GM23338 (cell line): ENCODE measurements around the gene ZNF236. TPM values are rescaled to one million over a fixed set of nuclear protein-coding genes. Genes with fewer than 3 reads are reported as not detected.
A peak's percentile ranks its signal among the peaks of the same experiment; 100 is the strongest.

Experiments
- ATAC-seq: fragments of 200-7000 bp; cut with Tn5 transposase; 3 replicates; pipeline ENCODE4 v1.9.1; 2020
- DNase-seq: peaks from one replicate; pipeline ENCODE4 v3.0.0-alpha.2; 2015; ENCODE audit warnings: low spot score
- H2AFZ ChIP-seq: fragments of 200-600 bp; sonication (generic); 2 replicates; pipeline ENCODE4 v1.8.0; 2016; ENCODE audit warnings: antibody characterized with exemption, mild to moderate bottlenecking, moderate library complexity
- H3F3A ChIP-seq: fragments of 200-600 bp; sonication (generic); replicated peaks from 2 replicates; pipeline ENCODE4 v1.8.0; 2017; ENCODE audit warnings: antibody characterized with exemption, mixed run types, low read depth
- H3K27ac ChIP-seq: fragments of 200-600 bp; sonication (generic); 2 replicates; pipeline ENCODE4 v1.6.1; 2016; ENCODE audit warnings: low read depth
- H3K27me3 ChIP-seq: fragments of 200-600 bp; sonication (generic); 2 replicates; pipeline ENCODE4 v1.8.0; 2016; ENCODE audit warnings: mild to moderate bottlenecking, mixed run types, moderate library complexity; ENCODE audit not compliant: insufficient read depth
- H3K36me3 ChIP-seq: fragments of 200-600 bp; sonication (generic); 2 replicates; pipeline ENCODE4 v1.8.0; 2016; ENCODE audit warnings: mild to moderate bottlenecking; ENCODE audit not compliant: insufficient read depth
- H3K4me1 ChIP-seq: fragments of 200-600 bp; sonication (generic); 2 replicates; pipeline ENCODE4 v1.8.0; 2016; ENCODE audit warnings: mild to moderate bottlenecking, moderate library complexity; ENCODE audit not compliant: insufficient read depth
- H3K4me2 ChIP-seq: fragments of 200-600 bp; sonication (generic); 2 replicates; pipeline ENCODE4 v1.7.1; 2017; ENCODE audit warnings: mixed run types
- H3K4me3 ChIP-seq: fragments of 200-600 bp; sonication (generic); 2 replicates; pipeline ENCODE4 v1.6.1; 2016; ENCODE audit warnings: mixed run types
- H3K79me2 ChIP-seq: fragments of 200-600 bp; sonication (generic); replicated peaks from 2 replicates; pipeline ENCODE4 v1.8.0; 2017; ENCODE audit warnings: mild to moderate bottlenecking; ENCODE audit not compliant: insufficient read depth
- H3K9me2 ChIP-seq: fragments of 200-600 bp; sonication (generic); 2 replicates; pipeline ENCODE4 v1.8.0; 2017; ENCODE audit not compliant: insufficient read depth
- H4K20me1 ChIP-seq: fragments of 200-600 bp; sonication (generic); replicated peaks from 2 replicates; pipeline ENCODE4 v1.8.0; 2017; ENCODE audit warnings: mild to moderate bottlenecking; ENCODE audit not compliant: insufficient read depth
- H3K27ac Mint-ChIP-seq: 2 replicates; pipeline ENCODE4 v1.8.0; 2020; ENCODE audit warnings: inconsistent platforms, mild to moderate bottlenecking, moderate library complexity, mixed read lengths
- H3K27me3 Mint-ChIP-seq: 3 replicates; pipeline ENCODE4 v1.8.0; 2022; ENCODE audit warnings: low read depth, mild to moderate bottlenecking, moderate library complexity, mixed read lengths, inconsistent platforms; ENCODE audit not compliant: insufficient read depth, poor library complexity
- H3K36me3 Mint-ChIP-seq: 3 replicates; pipeline ENCODE4 v1.8.0; 2021; ENCODE audit warnings: low read depth, mild to moderate bottlenecking, inconsistent platforms, moderate library complexity, mixed read lengths
- H3K4me1 Mint-ChIP-seq: 3 replicates; pipeline ENCODE4 v1.8.0; 2020; ENCODE audit warnings: mild to moderate bottlenecking, inconsistent platforms, mixed read lengths
- H3K4me3 Mint-ChIP-seq: 3 replicates; pipeline ENCODE4 v1.8.0; 2021; ENCODE audit warnings: moderate library complexity, mild to moderate bottlenecking, inconsistent platforms, mixed read lengths
- H3K9me3 Mint-ChIP-seq: 3 replicates; pipeline ENCODE4 v1.8.0; 2020; ENCODE audit warnings: moderate library complexity, mild to moderate bottlenecking, inconsistent platforms, mixed read lengths
- CREB1 ChIP-seq: fragments of 250-450 bp; sonication (Bioruptor Pico); IDR thresholded peaks from 2 replicates; pipeline ENCODE4 v1.5.0; 2020; ENCODE audit warnings: low read depth, mild to moderate bottlenecking, moderate library complexity
- EZH2 ChIP-seq: fragments of 200-600 bp; sonication (generic); IDR thresholded peaks from one replicate; pipeline ENCODE4 v1.8.0; 2017; ENCODE audit warnings: antibody characterized with exemption, mild to moderate bottlenecking, low read depth; ENCODE audit not compliant: unreplicated experiment
- EZH2phosphoT487 ChIP-seq: fragments of 200-600 bp; sonication (generic); IDR thresholded peaks from one replicate; pipeline ENCODE4 v1.8.1; 2018; ENCODE audit warnings: antibody characterized with exemption; ENCODE audit not compliant: unreplicated experiment
- JUNB ChIP-seq: IDR thresholded peaks from one replicate; pipeline ENCODE4 v1.6.1; 2016; ENCODE audit warnings: antibody characterized with exemption; ENCODE audit not compliant: unreplicated experiment
- NANOG ChIP-seq: IDR thresholded peaks from 2 replicates; pipeline ENCODE4 v1.6.1; 2016; ENCODE audit warnings: antibody characterized with exemption, borderline replicate concordance
- STAT1 ChIP-seq: IDR thresholded peaks from one replicate; pipeline ENCODE4 v1.6.1; 2016; ENCODE audit warnings: antibody characterized with exemption; ENCODE audit not compliant: unreplicated experiment
- ZNF114 ChIP-seq: fragments of 250-450 bp; sonication (Bioruptor Pico); IDR thresholded peaks from 2 replicates; pipeline ENCODE4 v1.5.0; 2020; ENCODE audit warnings: mild to moderate bottlenecking, moderate library complexity
- ZNF331 ChIP-seq: fragments of 250-450 bp; sonication (Bioruptor Pico); IDR thresholded peaks from 2 replicates; pipeline ENCODE4 v1.5.0; 2020; ENCODE audit warnings: low read depth, mild to moderate bottlenecking, moderate library complexity
- polyA plus RNA-seq: library from polyadenylated mRNA; unstranded; fragments of >200 nt; fragmentation: Nextera tagmentation; extraction: Ambion mirVana; gene quantifications from 2 replicates; pipeline ENCODE4 v1.2.1, GENCODE V29; 2016
- total RNA-seq: library from RNA; depleted of rRNA; stranded (reverse); fragments of >200 nt; shearing (Covaris generic); gene quantifications from 2 replicates; pipeline ENCODE4 v1.2.3, GENCODE V29; 2014
- TF ChIP-seq, protein P1 (sequence below): IDR thresholded peaks from 2 replicates; pipeline ENCODE4 v1.6.1; 2016; ENCODE audit warnings: antibody characterized with exemption
- TF ChIP-seq, protein P2 (sequence below): fragments of 250-450 bp; sonication (Bioruptor Pico); IDR thresholded peaks from 2 replicates; pipeline ENCODE4 v1.5.0; 2020; ENCODE audit warnings: mild to moderate bottlenecking, moderate library complexity
- TF ChIP-seq, protein P3 (sequence below), 2 experiments: fragments of 200-600 bp in 1 of 2; sonication (generic) in 1 of 2; conservative IDR thresholded peaks; 2 replicates each; pipeline versions ENCODE4 v1.5.1 to v1.6.1; 2016 to 2017; ENCODE audit warnings: antibody characterized with exemption in 2 of 2, low read depth in 2 of 2, mild to moderate bottlenecking in 2 of 2, moderate library complexity in 1 of 2
- TF ChIP-seq, protein P4 (sequence below): IDR thresholded peaks from one replicate; pipeline ENCODE4 v1.6.1; 2018; ENCODE audit warnings: antibody characterized with exemption; ENCODE audit not compliant: unreplicated experiment

Gene ZNF236
- total and polyA plus RNA-seq, 2 experiments from 2014 or later = 8.9 to 16.3 TPM

DNA sequence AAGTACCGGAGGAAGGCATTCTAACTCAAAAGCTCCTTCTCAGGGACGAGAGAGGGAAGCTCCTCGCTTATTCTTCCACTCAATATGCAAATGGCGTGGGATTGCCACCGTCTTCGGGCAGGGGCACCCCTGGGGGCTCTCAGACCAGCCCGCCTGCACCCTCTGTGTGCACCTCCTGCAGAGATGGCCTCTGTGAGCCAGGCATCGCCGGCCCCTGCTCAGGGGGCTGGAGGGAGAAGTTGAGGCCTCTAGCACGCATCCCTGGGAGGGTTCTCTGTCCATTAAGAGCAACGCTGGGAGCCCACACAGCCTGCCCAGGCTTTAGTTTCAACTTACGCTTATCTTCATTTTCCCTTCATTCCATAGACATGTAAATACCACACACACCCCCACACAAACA, 184.9 kb downstream of the ZNF236 start:
- H3K27ac ChIP-seq = peak overlapping the region; percentile 33; the same call in 1 of the 2 replicates
- H3K4me1 ChIP-seq = peaks cover 21% of the 10 kb centered on the region
- ATAC-seq (peak; percentile 13; the same call in 2 of the 3 replicates), DNase-seq (no peak)
- H3K4me3 Mint-ChIP-seq = no peak overlapping the region
- no peak overlapping the region for H3K4me2 ChIP-seq
- peaks cover 16% of the 10 kb centered on the region for H3K27me3 Mint-ChIP-seq
- H3K36me3 ChIP-seq = no peaks in the 10 kb centered on the region
- H3K79me2 ChIP-seq = no peaks in the 10 kb centered on the region
- H3K4me1 Mint-ChIP-seq = peaks cover 48% of the 10 kb centered on the region
- no peaks in the 10 kb centered on the region for H3K9me2 ChIP-seq
- H4K20me1 ChIP-seq = no peaks in the 10 kb centered on the region
- peak overlapping the region; percentile 31 for H3K27ac Mint-ChIP-seq
- H3K36me3 Mint-ChIP-seq = no peaks in the 10 kb centered on the region
- no peak overlapping the region for H3K4me3 ChIP-seq
- no peaks in the 10 kb centered on the region for H3K27me3 ChIP-seq
- TF ChIP-seq, protein P1, sequence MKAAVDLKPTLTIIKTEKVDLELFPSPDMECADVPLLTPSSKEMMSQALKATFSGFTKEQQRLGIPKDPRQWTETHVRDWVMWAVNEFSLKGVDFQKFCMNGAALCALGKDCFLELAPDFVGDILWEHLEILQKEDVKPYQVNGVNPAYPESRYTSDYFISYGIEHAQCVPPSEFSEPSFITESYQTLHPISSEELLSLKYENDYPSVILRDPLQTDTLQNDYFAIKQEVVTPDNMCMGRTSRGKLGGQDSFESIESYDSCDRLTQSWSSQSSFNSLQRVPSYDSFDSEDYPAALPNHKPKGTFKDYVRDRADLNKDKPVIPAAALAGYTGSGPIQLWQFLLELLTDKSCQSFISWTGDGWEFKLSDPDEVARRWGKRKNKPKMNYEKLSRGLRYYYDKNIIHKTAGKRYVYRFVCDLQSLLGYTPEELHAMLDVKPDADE = no peak
- TF ChIP-seq, protein P2, sequence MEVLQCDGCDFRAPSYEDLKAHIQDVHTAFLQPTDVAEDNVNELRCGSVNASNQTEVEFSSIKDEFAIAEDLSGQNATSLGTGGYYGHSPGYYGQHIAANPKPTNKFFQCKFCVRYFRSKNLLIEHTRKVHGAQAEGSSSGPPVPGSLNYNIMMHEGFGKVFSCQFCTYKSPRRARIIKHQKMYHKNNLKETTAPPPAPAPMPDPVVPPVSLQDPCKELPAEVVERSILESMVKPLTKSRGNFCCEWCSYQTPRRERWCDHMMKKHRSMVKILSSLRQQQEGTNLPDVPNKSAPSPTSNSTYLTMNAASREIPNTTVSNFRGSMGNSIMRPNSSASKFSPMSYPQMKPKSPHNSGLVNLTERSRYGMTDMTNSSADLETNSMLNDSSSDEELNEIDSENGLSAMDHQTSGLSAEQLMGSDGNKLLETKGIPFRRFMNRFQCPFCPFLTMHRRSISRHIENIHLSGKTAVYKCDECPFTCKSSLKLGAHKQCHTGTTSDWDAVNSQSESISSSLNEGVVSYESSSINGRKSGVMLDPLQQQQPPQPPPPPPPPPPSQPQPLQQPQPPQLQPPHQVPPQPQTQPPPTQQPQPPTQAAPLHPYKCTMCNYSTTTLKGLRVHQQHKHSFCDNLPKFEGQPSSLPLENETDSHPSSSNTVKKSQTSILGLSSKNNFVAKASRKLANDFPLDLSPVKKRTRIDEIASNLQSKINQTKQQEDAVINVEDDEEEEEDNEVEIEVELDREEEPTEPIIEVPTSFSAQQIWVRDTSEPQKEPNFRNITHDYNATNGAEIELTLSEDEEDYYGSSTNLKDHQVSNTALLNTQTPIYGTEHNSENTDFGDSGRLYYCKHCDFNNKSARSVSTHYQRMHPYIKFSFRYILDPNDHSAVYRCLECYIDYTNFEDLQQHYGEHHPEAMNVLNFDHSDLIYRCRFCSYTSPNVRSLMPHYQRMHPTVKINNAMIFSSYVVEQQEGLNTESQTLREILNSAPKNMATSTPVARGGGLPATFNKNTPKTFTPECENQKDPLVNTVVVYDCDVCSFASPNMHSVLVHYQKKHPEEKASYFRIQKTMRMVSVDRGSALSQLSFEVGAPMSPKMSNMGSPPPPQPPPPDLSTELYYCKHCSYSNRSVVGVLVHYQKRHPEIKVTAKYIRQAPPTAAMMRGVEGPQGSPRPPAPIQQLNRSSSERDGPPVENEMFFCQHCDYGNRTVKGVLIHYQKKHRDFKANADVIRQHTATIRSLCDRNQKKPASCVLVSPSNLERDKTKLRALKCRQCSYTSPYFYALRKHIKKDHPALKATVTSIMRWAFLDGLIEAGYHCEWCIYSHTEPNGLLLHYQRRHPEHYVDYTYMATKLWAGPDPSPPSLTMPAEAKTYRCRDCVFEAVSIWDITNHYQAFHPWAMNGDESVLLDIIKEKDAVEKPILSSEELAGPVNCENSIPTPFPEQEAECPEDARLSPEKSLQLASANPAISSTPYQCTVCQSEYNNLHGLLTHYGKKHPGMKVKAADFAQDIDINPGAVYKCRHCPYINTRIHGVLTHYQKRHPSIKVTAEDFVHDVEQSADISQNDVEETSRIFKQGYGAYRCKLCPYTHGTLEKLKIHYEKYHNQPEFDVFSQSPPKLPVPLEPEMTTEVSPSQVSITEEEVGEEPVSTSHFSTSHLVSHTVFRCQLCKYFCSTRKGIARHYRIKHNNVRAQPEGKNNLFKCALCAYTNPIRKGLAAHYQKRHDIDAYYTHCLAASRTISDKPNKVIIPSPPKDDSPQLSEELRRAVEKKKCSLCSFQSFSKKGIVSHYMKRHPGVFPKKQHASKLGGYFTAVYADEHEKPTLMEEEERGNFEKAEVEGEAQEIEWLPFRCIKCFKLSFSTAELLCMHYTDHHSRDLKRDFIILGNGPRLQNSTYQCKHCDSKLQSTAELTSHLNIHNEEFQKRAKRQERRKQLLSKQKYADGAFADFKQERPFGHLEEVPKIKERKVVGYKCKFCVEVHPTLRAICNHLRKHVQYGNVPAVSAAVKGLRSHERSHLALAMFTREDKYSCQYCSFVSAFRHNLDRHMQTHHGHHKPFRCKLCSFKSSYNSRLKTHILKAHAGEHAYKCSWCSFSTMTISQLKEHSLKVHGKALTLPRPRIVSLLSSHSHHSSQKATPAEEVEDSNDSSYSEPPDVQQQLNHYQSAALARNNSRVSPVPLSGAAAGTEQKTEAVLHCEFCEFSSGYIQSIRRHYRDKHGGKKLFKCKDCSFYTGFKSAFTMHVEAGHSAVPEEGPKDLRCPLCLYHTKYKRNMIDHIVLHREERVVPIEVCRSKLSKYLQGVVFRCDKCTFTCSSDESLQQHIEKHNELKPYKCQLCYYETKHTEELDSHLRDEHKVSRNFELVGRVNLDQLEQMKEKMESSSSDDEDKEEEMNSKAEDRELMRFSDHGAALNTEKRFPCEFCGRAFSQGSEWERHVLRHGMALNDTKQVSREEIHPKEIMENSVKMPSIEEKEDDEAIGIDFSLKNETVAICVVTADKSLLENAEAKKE = no peak
- TF ChIP-seq JUNB = no peak
- no peak for TF ChIP-seq EZH2
- TF ChIP-seq EZH2phosphoT487 = no peak
- TF ChIP-seq NANOG = no peak
- no peak for TF ChIP-seq ZNF331 (CRISPR knock-in tag)
- TF ChIP-seq CREB1 (CRISPR knock-in tag) = no peak
- TF ChIP-seq, protein P3, sequence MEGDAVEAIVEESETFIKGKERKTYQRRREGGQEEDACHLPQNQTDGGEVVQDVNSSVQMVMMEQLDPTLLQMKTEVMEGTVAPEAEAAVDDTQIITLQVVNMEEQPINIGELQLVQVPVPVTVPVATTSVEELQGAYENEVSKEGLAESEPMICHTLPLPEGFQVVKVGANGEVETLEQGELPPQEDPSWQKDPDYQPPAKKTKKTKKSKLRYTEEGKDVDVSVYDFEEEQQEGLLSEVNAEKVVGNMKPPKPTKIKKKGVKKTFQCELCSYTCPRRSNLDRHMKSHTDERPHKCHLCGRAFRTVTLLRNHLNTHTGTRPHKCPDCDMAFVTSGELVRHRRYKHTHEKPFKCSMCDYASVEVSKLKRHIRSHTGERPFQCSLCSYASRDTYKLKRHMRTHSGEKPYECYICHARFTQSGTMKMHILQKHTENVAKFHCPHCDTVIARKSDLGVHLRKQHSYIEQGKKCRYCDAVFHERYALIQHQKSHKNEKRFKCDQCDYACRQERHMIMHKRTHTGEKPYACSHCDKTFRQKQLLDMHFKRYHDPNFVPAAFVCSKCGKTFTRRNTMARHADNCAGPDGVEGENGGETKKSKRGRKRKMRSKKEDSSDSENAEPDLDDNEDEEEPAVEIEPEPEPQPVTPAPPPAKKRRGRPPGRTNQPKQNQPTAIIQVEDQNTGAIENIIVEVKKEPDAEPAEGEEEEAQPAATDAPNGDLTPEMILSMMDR (conservative IDR thresholded peaks at IDR 0.05; ENCODE audit: low read depth in 2 of 2) = no peak
- no peak for TF ChIP-seq STAT1
- no peak for TF ChIP-seq ZNF114 (CRISPR knock-in tag)
- TF ChIP-seq, protein P4, sequence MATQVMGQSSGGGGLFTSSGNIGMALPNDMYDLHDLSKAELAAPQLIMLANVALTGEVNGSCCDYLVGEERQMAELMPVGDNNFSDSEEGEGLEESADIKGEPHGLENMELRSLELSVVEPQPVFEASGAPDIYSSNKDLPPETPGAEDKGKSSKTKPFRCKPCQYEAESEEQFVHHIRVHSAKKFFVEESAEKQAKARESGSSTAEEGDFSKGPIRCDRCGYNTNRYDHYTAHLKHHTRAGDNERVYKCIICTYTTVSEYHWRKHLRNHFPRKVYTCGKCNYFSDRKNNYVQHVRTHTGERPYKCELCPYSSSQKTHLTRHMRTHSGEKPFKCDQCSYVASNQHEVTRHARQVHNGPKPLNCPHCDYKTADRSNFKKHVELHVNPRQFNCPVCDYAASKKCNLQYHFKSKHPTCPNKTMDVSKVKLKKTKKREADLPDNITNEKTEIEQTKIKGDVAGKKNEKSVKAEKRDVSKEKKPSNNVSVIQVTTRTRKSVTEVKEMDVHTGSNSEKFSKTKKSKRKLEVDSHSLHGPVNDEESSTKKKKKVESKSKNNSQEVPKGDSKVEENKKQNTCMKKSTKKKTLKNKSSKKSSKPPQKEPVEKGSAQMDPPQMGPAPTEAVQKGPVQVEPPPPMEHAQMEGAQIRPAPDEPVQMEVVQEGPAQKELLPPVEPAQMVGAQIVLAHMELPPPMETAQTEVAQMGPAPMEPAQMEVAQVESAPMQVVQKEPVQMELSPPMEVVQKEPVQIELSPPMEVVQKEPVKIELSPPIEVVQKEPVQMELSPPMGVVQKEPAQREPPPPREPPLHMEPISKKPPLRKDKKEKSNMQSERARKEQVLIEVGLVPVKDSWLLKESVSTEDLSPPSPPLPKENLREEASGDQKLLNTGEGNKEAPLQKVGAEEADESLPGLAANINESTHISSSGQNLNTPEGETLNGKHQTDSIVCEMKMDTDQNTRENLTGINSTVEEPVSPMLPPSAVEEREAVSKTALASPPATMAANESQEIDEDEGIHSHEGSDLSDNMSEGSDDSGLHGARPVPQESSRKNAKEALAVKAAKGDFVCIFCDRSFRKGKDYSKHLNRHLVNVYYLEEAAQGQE = no peak
- no peaks in the 10 kb centered on the region for H3K9me3 Mint-ChIP-seq
- H3F3A ChIP-seq = no peaks in the 10 kb centered on the region
- H2AFZ ChIP-seq = no peak overlapping the region
